Duodenal mucosa (tissue), 2 donors: ENCODE measurements around the gene FBXL4.
A peak's percentile ranks its signal among the peaks of the same experiment; 100 is the strongest.

ENCODE experiments used
- H3K27ac ChIP-seq: one replicate; pipeline ENCODE4 v1.7.0; 2013; ENCODE audit warnings: low read depth, low read length
- H3K27me3 ChIP-seq, 2 donors: one replicate each; pipeline ENCODE4 v1.7.0; 2013; ENCODE audit warnings: low read length in 2 of 2, control low read depth in 1 of 2; ENCODE audit not compliant: insufficient read depth in 2 of 2, control insufficient read depth in 1 of 2
- H3K36me3 ChIP-seq, 2 donors: one replicate each; pipeline ENCODE4 v1.7.0; 2013; ENCODE audit warnings: low read length in 2 of 2, control low read depth in 1 of 2; ENCODE audit not compliant: insufficient read depth in 2 of 2, control insufficient read depth in 1 of 2
- H3K4me1 ChIP-seq, 2 donors: one replicate each; pipeline ENCODE4 v1.7.0; 2013; ENCODE audit warnings: low read length in 2 of 2, control low read depth in 1 of 2; ENCODE audit not compliant: insufficient read depth in 2 of 2, control insufficient read depth in 1 of 2
- H3K4me3 ChIP-seq, 2 donors: one replicate each; pipeline ENCODE4 v1.7.0; 2013; ENCODE audit warnings: low read length in 2 of 2, low read depth in 1 of 2
- H3K9ac ChIP-seq, 2 donors: one replicate each; pipeline ENCODE4 v1.7.0; 2013; ENCODE audit warnings: low read length in 2 of 2, low read depth in 1 of 2
- H3K9me3 ChIP-seq, 2 donors: one replicate each; pipeline ENCODE4 v1.7.0; 2013; ENCODE audit warnings: low read length in 2 of 2, control low read depth in 1 of 2; ENCODE audit not compliant: control insufficient read depth in 1 of 2

FBXL4 gene

GRCh38 chr6:98975421-98975820, 27.7 kb upstream of the FBXL4 start:
- no peak overlapping the region for H3K4me3 ChIP-seq
- no peaks in the 10 kb centered on the region for H3K36me3 ChIP-seq
- no peaks in the 10 kb centered on the region for H3K9me3 ChIP-seq
- no peaks in the 10 kb centered on the region for H3K4me1 ChIP-seq
- H3K9ac ChIP-seq, result no peak overlapping the region
- H3K27me3 ChIP-seq, result no peaks in the 10 kb centered on the region
- no peak overlapping the region for H3K27ac ChIP-seq

- Histone ChIP-seq H3K9me3 (no peaks in the 10 kb centered on the region), H3K36me3 (no peaks in the 10 kb centered on the region), H3K9ac (no peak overlapping the region), H3K4me1 (no peaks in the 10 kb centered on the region), H3K4me3 (no peak overlapping the region), H3K27me3 (no peaks in the 10 kb centered on the region), H3K27ac (no peak overlapping the region)
Measured at GRCh38 chr6:98974309-98974708, 26.6 kb upstream of the FBXL4 start.

- H3K4me1 ChIP-seq, result no peaks in the 10 kb centered on the region
- H3K27ac ChIP-seq, result no peak overlapping the region
Measured at GRCh38 chr6:98973571-98973970, 25.8 kb upstream of the FBXL4 start.

GRCh38 chr6:98971303-98971702, 23.6 kb upstream of the FBXL4 start:
- Histone ChIP-seq H3K27ac (no peak overlapping the region), H3K27me3 (no peaks in the 10 kb centered on the region), H3K4me1 (no peaks in the 10 kb centered on the region), H3K9ac (no peak overlapping the region), H3K36me3 (no peaks in the 10 kb centered on the region), H3K4me3 (no peak overlapping the region), H3K9me3 (no peaks in the 10 kb centered on the region)

More at GRCh38 chr6:98973571-98973970, 25.8 kb upstream of the FBXL4 start:
- no peak overlapping the region for H3K4me3 ChIP-seq
- H3K36me3 ChIP-seq, result no peaks in the 10 kb centered on the region
- no peaks in the 10 kb centered on the region for H3K27me3 ChIP-seq
- H3K9ac ChIP-seq, result no peak overlapping the region
- H3K9me3 ChIP-seq, result no peaks in the 10 kb centered on the region

- no peaks in the 10 kb centered on the region for H3K27me3 ChIP-seq
- H3K4me3 ChIP-seq, result no peak overlapping the region
- H3K4me1 ChIP-seq, result no peaks in the 10 kb centered on the region
- H3K36me3 ChIP-seq, result no peaks in the 10 kb centered on the region
- H3K9me3 ChIP-seq, result no peaks in the 10 kb centered on the region
- H3K9ac ChIP-seq, result no peak overlapping the region
- no peak overlapping the region for H3K27ac ChIP-seq
Measured at GRCh38 chr6:98970469-98970868, 22.7 kb upstream of the FBXL4 start.

GRCh38 chr6:98967616-98968015, 19.9 kb upstream of the FBXL4 start:
- Histone ChIP-seq H3K27me3 (peaks cover 0 to 3% of the 10 kb centered on the region in 2 donors), H3K4me1 (no peaks in the 10 kb centered on the region), H3K4me3 (no peak overlapping the region), H3K9me3 (no peaks in the 10 kb centered on the region), H3K9ac (no peak overlapping the region), H3K36me3 (no peaks in the 10 kb centered on the region), H3K27ac (no peak overlapping the region)

GRCh38 chr6:98959631-98960030, 11.9 kb upstream of the FBXL4 start:
- peaks cover 0 to 4% of the 10 kb centered on the region in 2 donors for H3K27me3 ChIP-seq
- no peak overlapping the region for H3K9ac ChIP-seq
- no peaks in the 10 kb centered on the region for H3K36me3 ChIP-seq
- no peaks in the 10 kb centered on the region for H3K4me1 ChIP-seq
- H3K27ac ChIP-seq, result no peak overlapping the region
- H3K4me3 ChIP-seq, result no peak overlapping the region
- H3K9me3 ChIP-seq, result no peaks in the 10 kb centered on the region

- Histone ChIP-seq H3K27ac (no peak overlapping the region), H3K9ac (no peak overlapping the region), H3K27me3 (peaks cover 0 to 4% of the 10 kb centered on the region in 2 donors), H3K36me3 (no peaks in the 10 kb centered on the region), H3K9me3 (no peaks in the 10 kb centered on the region), H3K4me1 (no peaks in the 10 kb centered on the region), H3K4me3 (no peak overlapping the region)
Measured at GRCh38 chr6:98958776-98959175, 11.0 kb upstream of the FBXL4 start.

- no peak overlapping the region for H3K4me3 ChIP-seq
- H3K9me3 ChIP-seq, result no peaks in the 10 kb centered on the region
- no peaks in the 10 kb centered on the region for H3K36me3 ChIP-seq
- H3K27me3 ChIP-seq, result no peaks in the 10 kb centered on the region
- no peak overlapping the region for H3K9ac ChIP-seq
- no peaks in the 10 kb centered on the region for H3K4me1 ChIP-seq
- no peak overlapping the region for H3K27ac ChIP-seq
Measured at GRCh38 chr6:98957450-98957849, 9.7 kb upstream of the FBXL4 start.

GRCh38 chr6:98949589-98949988, 1.8 kb upstream of the FBXL4 start:
- Histone ChIP-seq H3K9me3 (no peaks in the 10 kb centered on the region), H3K27ac (no peak overlapping the region), H3K4me1 (peaks cover 16 to 18% of the 10 kb centered on the region in 2 donors), H3K36me3 (no peaks in the 10 kb centered on the region), H3K27me3 (no peaks in the 10 kb centered on the region), H3K9ac (no peak overlapping the region), H3K4me3 (no peak overlapping the region)

- H3K4me1 ChIP-seq, result peaks cover 16 to 19% of the 10 kb centered on the region in 2 donors
- H3K36me3 ChIP-seq, result no peaks in the 10 kb centered on the region
- H3K27me3 ChIP-seq, result no peaks in the 10 kb centered on the region
- H3K27ac ChIP-seq, result peak overlapping the region; percentile 62
- no peaks in the 10 kb centered on the region for H3K9me3 ChIP-seq
- peak overlapping the region; percentile 87 to 94 for H3K4me3 ChIP-seq
- H3K9ac ChIP-seq, result peak overlapping the region; percentile 85 to 91
Measured at GRCh38 chr6:98946879-98947410, 801 bp downstream of the FBXL4 start.
